DMS153 (cell line): ENCODE data around the gene TMEM225B.
"Not testable (repeated sequence)": the region's sequence is repeated elsewhere in the genome, so short reads cannot be mapped to it uniquely, and the experiment has no call there.

Experiments
- DNase-seq: peaks from one replicate; lab custom pipeline; 2025; lab: John Stamatoyannopoulos, UW

TMEM225B gene

DNA sequence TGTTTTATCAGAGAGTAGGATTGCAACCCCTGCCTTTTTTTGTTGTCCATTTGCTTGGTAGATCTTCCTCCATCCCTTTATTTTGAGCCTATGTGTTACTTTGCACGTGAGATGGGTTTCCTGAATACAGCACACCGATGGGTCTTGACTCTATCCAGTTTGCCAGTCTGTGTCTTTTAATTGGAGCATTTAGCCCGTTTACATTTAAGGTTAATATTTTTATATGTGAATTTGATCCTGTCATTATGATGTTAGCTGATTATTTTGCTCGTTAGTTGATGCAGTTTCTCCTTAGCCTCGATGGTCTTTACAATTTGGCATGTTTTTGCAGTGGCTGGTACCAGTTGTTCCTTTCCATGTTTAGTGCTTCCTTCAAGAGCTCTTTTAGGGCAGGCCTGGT is 59.8 kb downstream of the TMEM225B start:
- DNase-seq, result not testable (repeated sequence)
